A549 treated with GW870086 at 1 μM for 4 hours (cell line): ENCODE measurements around the gene GCC2. TPM values are rescaled to one million over a fixed set of nuclear protein-coding genes. Genes with fewer than 3 reads are reported as not detected.

ENCODE experiments used
- total RNA-seq: library from RNA; stranded (reverse); fragments of 200-300 nt; extraction: Qiagen RNA extraction; gene quantifications from 5 replicates; pipeline ENCODE4 v1.2.3, GENCODE V29; 2022; ENCODE audit warnings: low read depth

GCC2 gene
- total RNA-seq, result 8.2 to 17.6 TPM (median 17.2 TPM) in 5 replicates

DNA sequence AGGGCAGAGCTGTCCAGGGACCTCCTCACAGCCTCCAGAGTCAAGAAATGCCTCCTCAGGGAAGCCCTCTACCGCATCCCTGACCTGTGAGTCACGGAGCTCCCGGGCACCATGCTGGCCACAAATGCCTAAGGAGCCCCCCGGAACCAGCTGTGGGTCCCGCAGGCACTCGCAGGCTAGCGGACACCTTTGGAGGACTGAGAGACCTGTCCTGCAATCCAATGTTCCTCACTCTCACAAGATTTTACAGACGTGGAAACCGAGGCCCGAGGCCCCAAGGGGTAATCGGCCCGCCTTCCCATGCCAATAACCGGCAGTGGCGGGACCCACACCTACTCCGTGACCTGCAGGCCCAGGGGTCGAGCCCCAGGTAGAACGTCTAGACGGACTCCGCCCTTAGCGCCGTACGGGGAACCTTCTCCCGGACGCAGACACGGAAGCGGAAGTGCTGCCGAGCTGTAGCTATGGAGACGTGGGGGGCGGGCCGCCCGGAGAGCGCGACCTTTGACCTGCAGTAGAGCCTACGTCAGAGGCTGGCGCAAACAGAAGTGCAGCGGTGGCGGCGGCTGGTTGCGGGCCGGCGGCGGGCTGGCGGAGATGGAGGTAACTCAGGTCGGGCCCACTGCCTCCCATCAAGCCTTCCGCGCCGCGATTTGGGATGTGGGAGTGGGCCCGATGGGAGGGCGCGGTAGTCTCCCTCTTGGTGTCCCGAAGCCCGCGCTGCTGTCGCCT, at the start of gene GCC2:
Gene GCC2, plus strand, starts transcription at position 529 of the 732 bp plus-strand sequence. Its CDS starts 69 bp downstream, at position 598.

GRCh38 chr2:108533832-108534583, 85.0 kb downstream of the GCC2 start, which contains the start of gene LIMS1:
LIMS1 (plus strand) TSS chr2:108534470; CDS start chr2:108534563, 93 bp downstream.

Other genes with a start within 250 kb of the GCC2 start
- not detected in 5 replicates for gene SULT1C3, start 209.2 kb upstream of the GCC2 start, total RNA-seq
- gene SULT1C2, start 160.3 kb upstream of the GCC2 start, total RNA-seq, result 0.29 to 0.85 TPM (median 0.62 TPM) in 5 replicates
- not detected in 5 replicates for gene SULT1C4, start 71.3 kb upstream of the GCC2 start, total RNA-seq
- gene LIMS1, start 85.3 kb downstream of the GCC2 start, total RNA-seq, result 46.5 to 70.3 TPM (median 68.3 TPM) in 5 replicates